ENCODE results near the gene MAPK8IP3. TPM values are rescaled to one million over a fixed set of nuclear protein-coding genes. Genes with fewer than 3 reads are reported as not detected.

MAPK8IP3 gene
- total RNA-seq, 2 experiments from 2014 or later, result 290 to 297 TPM

GRCh38 chr16:1772908-1773702, 67.1 kb downstream of the MAPK8IP3 start, which contains the start of gene MRPS34:
MRPS34 (minus strand) TSS chr16:1773134; CDS start chr16:1773119, 15 bp downstream.
- peak within 1 kb of the TSS; percentile 92 for H3K27ac Mint-ChIP-seq
- Histone ChIP-seq H3K4me3 (ENCODE audit: low read length) (peak within 1 kb of the TSS; percentile 89), H3K9me3 (ENCODE audit: control insufficient read depth in 1 of 2, insufficient read depth in 1 of 2, low read length in 2 of 2) (peaks cover 0 to 4% of the 10 kb centered on the region in 2 experiments), H3K27me3 (ENCODE audit: control insufficient read depth in 1 of 2, insufficient read depth in 2 of 2, low read length in 2 of 2) (no peaks in the 10 kb centered on the region), H3K4me1 (ENCODE audit: insufficient read depth, low read length) (peaks cover 42% of the 10 kb centered on the region), H3K36me3 (ENCODE audit: insufficient read depth, low read length) (peaks cover 30% of the 10 kb centered on the region), H3K27ac (ENCODE audit: low read depth in 1 of 2, low read length in 2 of 2) (peak within 1 kb of the TSS; percentile 55 to 69)
- peaks cover 16% of the 10 kb centered on the region for H3K4me1 Mint-ChIP-seq (ENCODE audit: low read depth)
- H3K9me3 Mint-ChIP-seq, result no peaks in the 10 kb centered on the region
- H3K4me3 Mint-ChIP-seq, result peak within 1 kb of the TSS; percentile 98
- peaks cover 32% of the 10 kb centered on the region for H3K36me3 Mint-ChIP-seq (ENCODE audit: low read depth)
- TF ChIP-seq CTCF (IDR thresholded peaks at IDR 0.05), result peak; percentile 79
- no peaks in the 10 kb centered on the region for H3K27me3 Mint-ChIP-seq
- intact Hi-C loops (cut with DNase I, micrococcal nuclease), result loop anchor here (1.0 to 10.0 kb wide), 10 partner anchors 9 to 421 kb away; partner anchors contain the start of genes FAHD1 (in 2 of the 2), HAGH (in 2 of the 2), NUBP2 (in 2 of the 2) and SPSB3 (in 2 of the 2)
- ATAC-seq (ENCODE audit: poor library complexity), result peak; percentile 49
- POLR2A ChIA-PET, result interaction anchor here (0.8 to 7.9 kb wide), 6 partner anchors 8 to 464 kb away, joined by 3 to 163 read pairs (median 7); partner anchors contain the start of genes FAHD1, HAGH, MAPK8IP3 and NUBP2
- DNase-seq, result peak; percentile 61 to 90 (median 77)
- CTCF ChIA-PET, result interaction anchor here (1.1 to 4.0 kb wide), 3 partner anchors 9 to 67 kb away, joined by 3 to 21 read pairs (median 3); partner anchors contain the start of genes MAPK8IP3, NUBP2 and SPSB3

GRCh38 chr16:1773703-1774447, 67.9 kb downstream of the MAPK8IP3 start:
- peak overlapping the region; percentile 55 to 69 for H3K27ac ChIP-seq (ENCODE audit: low read depth in 1 of 2, low read length in 2 of 2)
- Mint-ChIP-seq H3K4me3 (peak overlapping the region; percentile 93), H3K36me3 (ENCODE audit: low read depth) (peaks cover 27% of the 10 kb centered on the region), H3K27me3 (no peaks in the 10 kb centered on the region), H3K27ac (peak overlapping the region; percentile 65), H3K4me1 (ENCODE audit: low read depth) (peaks cover 16% of the 10 kb centered on the region), H3K9me3 (no peaks in the 10 kb centered on the region)
- H3K4me1 ChIP-seq (ENCODE audit: insufficient read depth, low read length), result peaks cover 42% of the 10 kb centered on the region
- TF ChIP-seq CTCF (IDR thresholded peaks at IDR 0.05), result no peak
- POLR2A ChIA-PET, result interaction anchor here (0.6 to 7.9 kb wide), 4 partner anchors 8 to 68 kb away, joined by 3 to 163 read pairs (median 12); partner anchors contain the start of genes FAHD1, HAGH, MAPK8IP3 and NUBP2
- peaks cover 0 to 4% of the 10 kb centered on the region in 2 experiments for H3K9me3 ChIP-seq (ENCODE audit: control insufficient read depth in 1 of 2, insufficient read depth in 1 of 2, low read length in 2 of 2)
- DNase-seq (peak in 1 of 14 experiments; percentile 29), ATAC-seq (ENCODE audit: poor library complexity) (no peak)
- H3K36me3 ChIP-seq (ENCODE audit: insufficient read depth, low read length), result peaks cover 36% of the 10 kb centered on the region
- H3K27me3 ChIP-seq (ENCODE audit: control insufficient read depth in 1 of 2, insufficient read depth in 2 of 2, low read length in 2 of 2), result no peaks in the 10 kb centered on the region
- CTCF ChIA-PET, result interaction anchor here (4.0 kb wide), 1 partner anchor 9 kb away, joined by 21 read pairs; the partner anchor contains the start of genes NUBP2 and SPSB3
- intact Hi-C loops (cut with DNase I, micrococcal nuclease), result loop anchor here (1.0 to 10.0 kb wide), 10 partner anchors 8 to 422 kb away; partner anchors contain the start of genes FAHD1 (in 2 of the 2), HAGH (in 2 of the 2), NUBP2 (in 2 of the 2) and SPSB3 (in 2 of the 2)
- H3K4me3 ChIP-seq (ENCODE audit: low read length), result peak overlapping the region; percentile 89

GRCh38 chr16:1774448-1774780, 68.4 kb downstream of the MAPK8IP3 start:
- ChIA-PET CTCF (interaction anchor here (4.0 kb wide), 1 partner anchor 8 kb away, joined by 21 read pairs; the partner anchor contains the start of genes NUBP2 and SPSB3), POLR2A (interaction anchor here (1.0 to 7.9 kb wide), 3 partner anchors 7 to 15 kb away, joined by 3 to 163 read pairs (median 3); partner anchors contain the start of genes NUBP2 and SPSB3)
- H3K4me3 ChIP-seq (ENCODE audit: low read length), result peak overlapping the region; percentile 89
- H3K27me3 Mint-ChIP-seq, result no peaks in the 10 kb centered on the region
- H3K4me3 Mint-ChIP-seq, result peak overlapping the region; percentile 48
- H3K27ac Mint-ChIP-seq, result no peak overlapping the region
- H3K9me3 Mint-ChIP-seq, result no peaks in the 10 kb centered on the region
- no peak for TF ChIP-seq CTCF (IDR thresholded peaks at IDR 0.05)
- peak overlapping the region in 1 of 2 donors; percentile 55 for H3K27ac ChIP-seq (ENCODE audit: low read depth in 1 of 2, low read length in 2 of 2)
- DNase-seq (no peak), ATAC-seq (ENCODE audit: poor library complexity) (no peak)
- peaks cover 28% of the 10 kb centered on the region for H3K36me3 Mint-ChIP-seq (ENCODE audit: low read depth)
- H3K9me3 ChIP-seq (ENCODE audit: control insufficient read depth in 1 of 2, insufficient read depth in 1 of 2, low read length in 2 of 2), result peaks cover 0 to 4% of the 10 kb centered on the region in 2 experiments
- peaks cover 45% of the 10 kb centered on the region for H3K4me1 ChIP-seq (ENCODE audit: insufficient read depth, low read length)
- H3K36me3 ChIP-seq (ENCODE audit: insufficient read depth, low read length), result peaks cover 39% of the 10 kb centered on the region
- H3K4me1 Mint-ChIP-seq (ENCODE audit: low read depth), result peaks cover 16% of the 10 kb centered on the region
- intact Hi-C loops (cut with DNase I, micrococcal nuclease), result loop anchor here (5.0 to 10.0 kb wide), 6 partner anchors 53 to 422 kb away; partner anchors contain the start of genes FAHD1 (in 1 of the 2), GNPTG (in 1 of the 2), HAGH (in 1 of the 2) and JPT2 (in 1 of the 2)
- H3K27me3 ChIP-seq (ENCODE audit: control insufficient read depth in 1 of 2, insufficient read depth in 2 of 2, low read length in 2 of 2), result no peaks in the 10 kb centered on the region
